ENCODE measurements around the gene TKT. TPM values are rescaled to one million over a fixed set of nuclear protein-coding genes. Genes with fewer than 3 reads are reported as not detected.

The TKT gene
- total RNA-seq, 1 experiment from 2014 or later, result 650 TPM

- no peak overlapping the region for H3K18ac ChIP-seq (ENCODE audit: insufficient read length, low read depth, low read length)
- H3T11ph ChIP-seq (ENCODE audit: low read length), result no peak overlapping the region
- no peaks in the 10 kb centered on the region for H3K27me3 ChIP-seq (ENCODE audit: insufficient read depth, low read length)
- H3K4ac ChIP-seq (ENCODE audit: low read depth, low read length), result no peak overlapping the region
- H3K9me3 ChIP-seq (ENCODE audit: control insufficient read depth, low read depth, low read length), result no peaks in the 10 kb centered on the region
- H2BK20ac ChIP-seq (ENCODE audit: low read depth, low read length, poor library complexity, severe bottlenecking), result no peak overlapping the region
- no peaks in the 10 kb centered on the region for H3K79me2 ChIP-seq (ENCODE audit: insufficient read depth, low read length)
- H3K27me3 Mint-ChIP-seq (ENCODE audit: low read depth), result no peaks in the 10 kb centered on the region; the same call in none of the 2 replicates
- no peak overlapping the region for H2AFZ ChIP-seq (ENCODE audit: low read length)
- H4K5ac ChIP-seq (ENCODE audit: insufficient read length, low read depth, low read length), result no peak overlapping the region
- H4K20me1 ChIP-seq (ENCODE audit: control insufficient read depth, insufficient read depth, insufficient read length), result no peaks in the 10 kb centered on the region
- H3K4me2 ChIP-seq (ENCODE audit: insufficient read depth, insufficient read length, low read length), result no peak overlapping the region
- no peak overlapping the region for H3K23ac ChIP-seq (ENCODE audit: insufficient read length, low read depth, low read length)
- no peak overlapping the region for H2BK12ac ChIP-seq (ENCODE audit: insufficient read length, low read depth, low read length)
- H3K9me3 Mint-ChIP-seq, result no peaks in the 10 kb centered on the region
- peaks cover 39 to 61% (median 47%) of the 10 kb centered on the region in 3 experiments; a peak in 6 of 7 replicates for H3K36me3 Mint-ChIP-seq (ENCODE audit: insufficient read depth in 1 of 3, low read depth in 3 of 3)
- no peak overlapping the region for H2AK5ac ChIP-seq (ENCODE audit: insufficient read length, low read length)
- H2BK120ac ChIP-seq (ENCODE audit: low read depth, low read length, poor library complexity, severe bottlenecking), result no peak overlapping the region
- no CpG with 5 or more reads among the region's 9 CpGs for WGBS (ENCODE audit: extremely low coverage, insufficient read length, low lambda C conversion rate)
- no peak for TF ChIP-seq CTCF (conservative IDR thresholded peaks at IDR 0.05)
- no peaks in the 10 kb centered on the region; the same call in 1 of the 2 replicates for H3K4me1 ChIP-seq (ENCODE audit: insufficient read depth, low read length)
- H2BK15ac ChIP-seq (ENCODE audit: low read depth, low read length), result no peak overlapping the region
- peak overlapping the region in 2 of 3 experiments; percentile 48 to 83; a peak in 2 of 7 replicates for H3K27ac Mint-ChIP-seq
- no peak overlapping the region for H3K14ac ChIP-seq (ENCODE audit: insufficient read depth, low read length)
- H2BK5ac ChIP-seq (ENCODE audit: insufficient read length, low read length), result no peak overlapping the region
- H3K4me3 Mint-ChIP-seq, result peak overlapping the region in 1 of 2 experiments; percentile 51; a peak in 1 of 5 replicates
- no peak overlapping the region for H3K56ac ChIP-seq (ENCODE audit: insufficient read length, low read depth, low read length)
- no peak overlapping the region for H4K91ac ChIP-seq (ENCODE audit: insufficient read length, low read depth, low read length)
- H3K9ac ChIP-seq (ENCODE audit: extremely low read depth, insufficient read length, low read length), result no peak overlapping the region
- no peak for DNase-seq
- no peak overlapping the region for H3K27ac ChIP-seq (ENCODE audit: insufficient read length, low read depth, low read length)
- no peaks in the 10 kb centered on the region for H3K79me1 ChIP-seq (ENCODE audit: insufficient read depth, low read depth, low read length, poor library complexity, severe bottlenecking)
- no peaks in the 10 kb centered on the region for H3K23me2 ChIP-seq (ENCODE audit: insufficient read length, low read depth, low read length, poor library complexity, severe bottlenecking)
- peaks cover 0 to 1% of the 10 kb centered on the region in 2 experiments; a peak in 3 of 4 replicates for H3K4me1 Mint-ChIP-seq
- no peak overlapping the region for H4K8ac ChIP-seq (replicated peaks; ENCODE audit: insufficient read length, low read depth, low read length)
Measured at GRCh38 chr3:53223541-53223966, 32.3 kb downstream of the TKT start.
